NCI-H2171 treated with DMSO at 0.1 percent for 48 hours (cell line): ENCODE measurements around the gene IQGAP2.

Experiments used
- DNase-seq: peaks from one replicate; lab custom pipeline; 2025; lab: John Stamatoyannopoulos, UW

The IQGAP2 gene, protein sequence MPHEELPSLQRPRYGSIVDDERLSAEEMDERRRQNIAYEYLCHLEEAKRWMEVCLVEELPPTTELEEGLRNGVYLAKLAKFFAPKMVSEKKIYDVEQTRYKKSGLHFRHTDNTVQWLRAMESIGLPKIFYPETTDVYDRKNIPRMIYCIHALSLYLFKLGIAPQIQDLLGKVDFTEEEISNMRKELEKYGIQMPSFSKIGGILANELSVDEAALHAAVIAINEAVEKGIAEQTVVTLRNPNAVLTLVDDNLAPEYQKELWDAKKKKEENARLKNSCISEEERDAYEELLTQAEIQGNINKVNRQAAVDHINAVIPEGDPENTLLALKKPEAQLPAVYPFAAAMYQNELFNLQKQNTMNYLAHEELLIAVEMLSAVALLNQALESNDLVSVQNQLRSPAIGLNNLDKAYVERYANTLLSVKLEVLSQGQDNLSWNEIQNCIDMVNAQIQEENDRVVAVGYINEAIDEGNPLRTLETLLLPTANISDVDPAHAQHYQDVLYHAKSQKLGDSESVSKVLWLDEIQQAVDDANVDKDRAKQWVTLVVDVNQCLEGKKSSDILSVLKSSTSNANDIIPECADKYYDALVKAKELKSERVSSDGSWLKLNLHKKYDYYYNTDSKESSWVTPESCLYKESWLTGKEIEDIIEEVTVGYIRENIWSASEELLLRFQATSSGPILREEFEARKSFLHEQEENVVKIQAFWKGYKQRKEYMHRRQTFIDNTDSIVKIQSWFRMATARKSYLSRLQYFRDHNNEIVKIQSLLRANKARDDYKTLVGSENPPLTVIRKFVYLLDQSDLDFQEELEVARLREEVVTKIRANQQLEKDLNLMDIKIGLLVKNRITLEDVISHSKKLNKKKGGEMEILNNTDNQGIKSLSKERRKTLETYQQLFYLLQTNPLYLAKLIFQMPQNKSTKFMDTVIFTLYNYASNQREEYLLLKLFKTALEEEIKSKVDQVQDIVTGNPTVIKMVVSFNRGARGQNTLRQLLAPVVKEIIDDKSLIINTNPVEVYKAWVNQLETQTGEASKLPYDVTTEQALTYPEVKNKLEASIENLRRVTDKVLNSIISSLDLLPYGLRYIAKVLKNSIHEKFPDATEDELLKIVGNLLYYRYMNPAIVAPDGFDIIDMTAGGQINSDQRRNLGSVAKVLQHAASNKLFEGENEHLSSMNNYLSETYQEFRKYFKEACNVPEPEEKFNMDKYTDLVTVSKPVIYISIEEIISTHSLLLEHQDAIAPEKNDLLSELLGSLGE (N-terminal part only)

DNA sequence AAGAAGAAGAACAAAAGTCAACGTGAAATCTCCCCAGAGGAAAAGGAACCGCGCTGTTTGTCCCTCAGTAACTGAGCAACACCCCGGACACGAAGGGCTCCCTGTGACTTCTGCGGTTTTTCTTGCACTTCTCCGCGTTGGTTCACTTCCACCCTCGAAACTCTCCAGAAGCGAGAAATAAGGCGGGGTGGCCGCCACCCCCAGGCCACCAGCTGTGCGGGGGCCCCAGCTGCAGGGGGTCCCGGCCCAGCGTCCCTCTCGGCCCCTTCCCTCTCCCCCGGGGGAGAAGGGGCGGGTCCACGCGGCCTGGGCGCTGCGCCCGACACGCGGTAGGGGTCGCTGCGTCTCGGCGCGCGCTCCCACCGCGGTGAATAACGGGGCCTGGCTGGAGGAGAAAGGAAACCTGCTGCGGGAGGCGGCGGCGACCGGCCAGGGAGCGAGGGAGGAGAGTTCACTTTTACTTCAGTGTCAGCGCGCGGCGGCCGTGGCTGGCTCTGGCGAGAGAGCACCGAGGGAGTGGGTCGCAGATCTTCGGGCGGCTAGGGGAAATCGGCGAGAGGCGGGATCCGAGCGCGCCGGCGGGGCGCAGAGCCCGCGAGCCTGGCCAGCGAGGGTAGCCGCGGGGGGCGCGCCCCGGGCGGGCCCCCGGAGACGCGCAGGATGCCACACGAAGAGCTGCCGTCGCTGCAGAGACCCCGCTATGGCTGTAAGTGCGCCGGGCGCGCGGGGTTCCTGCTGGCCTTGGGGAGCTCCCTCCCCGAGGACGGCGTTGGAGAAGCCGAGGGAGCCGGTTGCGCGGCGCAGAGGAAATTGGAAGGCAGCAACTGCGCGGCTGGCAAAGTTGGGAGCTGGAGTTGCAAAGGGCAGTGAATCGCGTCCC, at the start of gene IQGAP2:
Gene IQGAP2 (plus strand): TSS at position 400 of the 880 bp plus-strand sequence. CDS start 261 bp downstream, at position 661.
- DNase-seq: peak; percentile 5

DNA sequence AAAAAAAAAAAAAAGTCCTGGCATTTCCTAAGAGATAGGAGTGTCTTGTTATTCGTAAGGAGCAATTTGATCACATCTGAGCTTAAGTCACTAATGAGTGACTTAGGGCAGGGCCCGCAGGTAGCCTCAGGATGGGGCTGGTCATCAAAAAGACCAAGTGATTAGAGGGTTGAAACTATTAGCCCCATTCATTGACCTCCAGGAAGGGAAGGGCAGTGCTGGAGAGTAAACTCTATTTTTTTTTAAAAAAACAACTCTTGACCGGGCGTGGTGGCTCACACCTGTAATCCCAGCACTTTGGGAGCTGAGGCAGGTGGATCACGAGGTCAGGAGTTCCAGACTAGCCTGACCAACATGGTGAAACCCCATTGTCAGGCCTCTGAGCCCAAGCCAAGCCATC, 46.2 kb upstream of the IQGAP2 start:
- no peak for DNase-seq

DNA sequence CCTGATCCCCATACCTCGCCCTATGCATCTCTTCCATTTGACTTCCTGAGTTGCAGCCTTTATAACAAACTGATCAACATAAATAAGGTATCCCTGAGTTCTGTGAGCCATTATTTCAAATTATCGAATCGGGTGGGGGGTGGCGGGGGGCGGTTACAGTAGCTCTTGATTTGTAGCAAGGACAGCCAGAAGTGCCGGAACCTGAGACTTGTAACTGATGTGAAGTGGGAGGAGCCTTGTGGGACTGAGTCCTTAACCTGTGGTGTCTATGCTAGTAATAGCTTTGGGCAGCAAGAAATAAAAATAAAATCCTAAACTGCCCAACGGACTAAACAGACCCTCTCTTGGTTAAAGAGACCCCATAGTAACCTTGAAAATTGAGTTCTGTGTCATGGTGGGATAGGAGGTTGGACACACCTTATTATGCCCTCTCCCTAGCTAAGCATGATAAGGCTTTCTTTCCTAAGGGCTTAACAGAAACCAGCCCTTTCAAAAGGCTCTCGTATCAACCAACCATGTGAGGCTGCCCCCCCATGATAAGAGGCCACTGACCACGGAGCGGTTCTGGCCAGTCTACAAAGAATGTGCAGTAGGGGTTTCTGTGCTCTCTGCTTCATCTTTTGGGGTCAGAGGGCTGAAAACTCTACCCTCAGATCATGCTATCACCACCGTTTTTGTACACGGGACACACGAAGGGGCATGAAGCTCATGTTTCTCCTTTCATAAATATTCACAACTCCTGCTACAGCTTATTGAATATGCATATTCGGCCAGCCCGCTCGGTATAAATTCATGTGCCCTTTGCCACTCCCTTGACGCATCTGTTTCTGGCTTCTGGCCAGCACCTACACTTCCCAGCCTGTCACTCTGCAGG, 39.5 kb upstream of the IQGAP2 start:
- DNase-seq: peak; percentile 62

DNA sequence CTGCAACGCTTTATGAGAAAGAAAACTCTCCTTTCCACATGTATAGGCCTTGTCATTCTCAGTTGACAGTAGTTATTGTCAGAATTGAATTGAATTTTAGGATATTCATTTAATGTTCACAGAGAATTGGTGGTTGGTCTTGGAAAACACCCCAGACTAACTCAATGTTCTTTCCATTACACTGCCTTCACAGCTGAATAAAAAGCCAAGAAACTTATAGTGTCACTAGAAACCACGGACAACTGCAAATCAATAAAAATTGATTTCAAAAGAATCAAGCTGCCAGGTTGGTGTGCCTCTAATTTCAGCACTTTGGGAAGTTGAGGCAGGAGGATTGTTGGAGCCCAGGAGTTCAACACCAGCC, 38.9 kb upstream of the IQGAP2 start:
- no peak for DNase-seq

DNA sequence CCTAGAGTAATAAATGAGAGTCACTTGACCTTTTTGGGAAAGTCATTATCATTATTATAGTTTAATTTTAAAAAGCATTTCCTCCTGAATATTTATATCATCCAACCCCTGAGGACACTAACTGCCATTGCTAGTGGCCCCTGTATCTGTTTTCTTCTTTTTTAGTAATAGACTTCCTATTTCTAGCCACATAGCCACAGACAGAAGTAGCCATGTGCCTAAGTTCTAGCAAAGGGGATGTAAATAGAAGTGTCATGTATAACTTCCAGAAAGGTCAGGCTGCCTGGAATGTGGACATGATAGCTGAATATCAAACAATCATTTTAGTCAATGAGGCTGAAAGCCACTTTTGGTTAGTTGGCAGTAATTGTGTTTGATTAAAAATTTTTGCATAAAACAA, 37.5 kb upstream of the IQGAP2 start:
- DNase-seq: no peak

DNA sequence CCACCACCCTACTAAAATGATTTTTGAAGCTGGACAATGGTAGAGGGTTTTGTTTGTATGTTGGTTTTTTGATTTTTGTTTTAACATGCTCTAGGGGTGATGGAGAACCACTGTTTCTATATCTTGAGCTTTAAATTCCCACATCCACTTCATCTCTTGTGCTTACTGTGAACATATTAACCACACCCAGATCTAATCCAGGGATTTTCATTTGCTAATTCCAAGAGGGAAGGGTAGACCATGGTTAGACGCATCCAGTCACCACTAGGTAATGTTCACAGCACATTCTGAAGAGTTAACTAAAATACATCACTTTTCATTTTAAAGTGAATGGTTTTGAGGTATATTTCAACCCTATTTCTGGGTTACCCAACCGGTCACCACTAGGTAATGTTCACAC, 36.5 kb upstream of the IQGAP2 start:
- DNase-seq: no peak

DNA sequence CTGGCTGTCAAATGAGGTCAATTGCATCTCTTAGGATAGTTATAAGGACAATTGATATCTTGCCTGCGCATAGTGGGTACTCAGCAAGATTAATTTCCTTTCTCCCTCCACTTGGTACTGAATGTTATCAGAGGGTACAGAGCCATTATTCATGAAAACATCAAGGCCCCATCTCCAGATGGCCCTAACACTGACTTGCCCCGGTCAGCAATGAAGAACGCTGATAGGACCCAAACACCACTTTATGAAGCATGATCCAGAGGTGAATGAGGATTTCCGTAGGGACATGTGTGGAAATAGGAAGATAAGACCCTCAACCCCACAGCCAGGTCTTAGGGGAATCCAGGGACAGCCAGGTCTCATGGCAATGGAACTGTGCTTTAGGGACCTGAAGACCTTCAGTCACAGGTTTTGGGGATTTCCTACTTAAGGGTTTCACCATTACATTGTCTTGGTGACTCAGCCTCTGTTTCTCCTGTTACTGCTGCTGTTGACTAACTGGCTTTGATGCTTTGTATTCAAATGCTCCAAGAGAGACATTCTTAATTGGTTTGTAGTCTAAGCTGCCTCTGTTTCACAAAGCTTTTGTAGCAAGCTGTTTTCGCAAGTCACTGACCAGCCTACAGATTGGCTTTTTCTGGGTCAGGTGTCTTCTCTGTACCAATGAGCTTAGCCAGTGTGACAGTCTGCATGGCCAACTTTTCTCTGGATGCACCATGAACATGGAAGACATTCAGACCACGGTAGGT, 35.3 kb upstream of the IQGAP2 start:
- DNase-seq: no peak

DNA sequence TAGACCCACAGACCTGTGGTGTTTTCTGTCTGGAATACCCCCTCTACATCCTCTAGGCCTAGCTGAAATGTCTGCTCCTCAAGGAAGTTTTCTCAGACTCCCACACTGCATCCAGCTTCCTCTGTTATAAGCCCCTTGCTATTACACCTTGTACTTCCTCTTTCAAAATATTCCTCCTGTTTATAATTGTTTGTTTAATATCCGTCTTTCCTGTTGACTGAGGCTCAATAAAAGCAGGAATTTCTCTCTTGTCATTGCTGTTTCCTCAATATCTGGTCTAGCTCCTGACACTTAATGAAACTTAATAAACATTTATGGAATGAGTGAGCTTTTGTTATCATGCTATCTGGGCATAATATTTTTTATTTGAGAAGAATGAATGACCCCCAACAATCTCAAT, 34.1 kb upstream of the IQGAP2 start:
- DNase-seq: no peak

DNA sequence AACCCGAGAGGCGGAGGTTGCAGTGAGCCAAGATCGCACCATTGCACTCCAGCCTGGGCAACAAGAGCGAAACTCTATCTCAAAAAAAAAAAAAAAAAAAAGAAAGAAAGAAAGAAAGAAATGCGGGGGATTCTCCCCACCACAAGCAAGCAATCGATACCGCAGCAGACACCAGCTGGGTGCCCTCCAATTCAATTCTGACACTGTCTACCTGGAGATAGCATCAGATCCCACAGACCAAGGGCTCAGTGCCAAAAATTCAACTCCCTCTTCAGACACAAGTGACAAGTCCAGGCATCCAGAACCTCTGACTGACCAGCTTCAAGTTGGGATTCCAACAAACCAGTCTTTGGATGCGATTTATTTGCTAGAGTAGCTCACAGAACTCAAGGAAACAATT, 33.4 kb upstream of the IQGAP2 start:
- peak; percentile 9 for DNase-seq

DNA sequence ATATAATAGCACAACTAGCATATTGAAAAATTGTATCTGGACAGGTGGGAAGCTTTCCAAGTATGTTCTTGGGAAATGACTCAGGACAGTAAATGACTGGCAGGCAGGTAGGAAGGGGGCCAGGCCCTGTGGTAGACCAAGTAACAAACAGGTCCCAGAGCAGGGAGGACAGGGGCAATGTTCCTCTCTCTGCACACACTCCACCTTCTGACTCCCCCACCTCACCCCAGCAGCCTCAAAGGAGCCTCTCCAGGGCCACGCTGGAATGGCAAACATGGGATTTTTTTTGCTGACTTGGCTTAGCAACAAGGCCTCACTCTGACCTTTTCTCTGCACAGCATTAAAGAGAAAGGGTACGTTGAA, 31.1 kb upstream of the IQGAP2 start:
- no peak for DNase-seq

DNA sequence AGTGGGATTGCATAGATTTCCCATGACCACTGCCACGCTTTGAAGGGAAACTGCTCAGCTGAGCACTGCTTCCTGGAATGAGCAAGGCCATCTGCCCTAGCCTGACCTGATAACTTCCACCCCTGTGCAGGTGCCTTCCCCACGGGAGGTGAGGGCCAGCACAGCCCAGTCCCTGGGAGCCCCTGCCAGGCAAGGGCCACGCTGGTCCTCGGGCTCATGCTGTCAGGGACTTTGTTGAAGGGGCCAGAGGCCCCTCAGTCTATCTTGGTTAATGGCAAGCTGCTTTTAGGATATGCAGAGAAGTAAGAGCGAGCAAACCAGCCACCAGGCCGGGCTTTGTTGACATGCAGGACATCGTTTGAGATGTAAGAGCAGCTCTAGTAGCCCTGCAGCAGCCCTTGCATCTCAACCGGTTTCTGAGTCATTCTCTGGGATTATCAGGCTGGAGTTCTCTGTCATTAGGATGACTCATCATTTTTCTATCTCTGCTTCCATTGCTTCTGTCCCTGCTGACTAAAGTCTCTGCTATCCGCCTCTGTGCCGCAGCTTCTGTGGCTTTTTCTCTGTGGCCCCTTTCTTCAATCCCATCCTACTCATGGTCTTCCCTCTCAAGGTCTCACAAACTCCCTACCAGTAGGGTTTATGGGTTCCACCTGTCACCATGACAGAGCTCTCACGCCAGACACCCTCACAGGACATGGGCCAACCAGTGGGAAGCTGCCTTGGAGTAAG, 30.6 kb upstream of the IQGAP2 start:
- DNase-seq: no peak

DNA sequence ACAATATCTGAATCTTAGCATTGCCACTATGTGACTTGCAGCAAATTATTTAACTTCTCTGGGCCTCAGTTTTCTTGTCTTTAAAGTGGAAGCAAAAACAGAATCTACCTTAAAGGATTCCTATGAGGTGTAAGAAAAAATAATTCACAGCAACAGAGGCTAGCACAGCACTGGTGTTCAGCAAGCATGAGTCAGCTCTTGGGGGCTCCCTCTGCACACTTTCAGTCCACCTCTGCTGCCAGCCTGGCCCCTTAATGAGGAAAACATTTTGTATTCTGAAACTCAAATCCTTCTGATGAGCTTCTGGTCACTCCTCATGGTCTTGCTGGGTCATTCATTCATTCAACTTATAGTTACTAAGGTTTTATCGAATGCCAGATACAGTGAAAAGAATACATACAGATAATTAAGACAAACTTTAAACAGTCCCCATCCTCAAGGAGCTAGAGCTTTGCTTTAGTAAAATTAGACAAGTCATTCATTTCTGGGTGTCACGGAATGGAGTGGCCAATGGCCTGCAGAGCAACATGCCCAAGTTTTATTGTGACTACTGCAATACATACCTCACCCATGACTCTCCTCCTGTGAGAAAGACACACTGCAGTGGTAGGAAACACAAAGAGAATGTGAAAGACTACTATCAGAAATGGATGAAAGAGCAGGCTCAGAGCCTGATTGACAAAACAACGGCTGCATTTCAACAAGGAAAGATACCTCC, 26.8 kb upstream of the IQGAP2 start:
- no peak for DNase-seq

DNA sequence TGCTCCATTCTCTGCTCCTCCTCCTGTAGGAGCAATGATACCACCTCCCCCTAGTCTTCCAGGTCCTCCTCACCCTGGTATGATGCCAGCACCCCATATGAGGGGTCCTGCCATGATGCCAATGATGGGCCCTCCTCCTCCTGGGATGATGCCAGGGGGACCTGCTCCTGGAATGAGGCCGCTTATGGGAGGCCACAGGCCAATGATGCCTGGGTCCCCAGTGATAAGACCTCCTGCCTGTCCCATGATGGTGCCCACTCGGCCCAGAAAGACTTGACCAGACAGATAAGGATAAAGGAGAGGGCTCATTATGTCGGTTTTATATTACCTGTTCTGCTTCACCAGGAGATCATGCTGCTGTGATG, 26.2 kb upstream of the IQGAP2 start:
- no peak for DNase-seq

DNA sequence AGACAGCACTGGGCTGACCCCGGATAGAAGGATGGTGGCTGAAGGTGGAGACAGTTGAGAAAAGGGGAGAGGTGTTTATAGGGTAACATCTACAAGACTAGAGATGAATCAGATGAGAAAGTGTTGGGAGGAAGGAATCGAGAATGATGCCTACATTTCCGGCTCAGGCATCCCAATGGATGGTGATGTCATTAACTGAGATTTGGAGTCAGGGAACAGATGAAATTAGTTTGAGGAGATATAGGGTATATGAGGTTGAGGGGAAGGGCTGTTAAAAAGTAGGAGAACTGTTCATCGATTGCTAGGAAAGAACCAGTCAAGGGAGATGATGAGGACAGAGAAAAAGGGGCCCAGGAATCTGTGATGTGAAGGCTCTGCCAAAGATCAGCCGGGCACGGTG, 24.7 kb upstream of the IQGAP2 start:
- no peak for DNase-seq

DNA sequence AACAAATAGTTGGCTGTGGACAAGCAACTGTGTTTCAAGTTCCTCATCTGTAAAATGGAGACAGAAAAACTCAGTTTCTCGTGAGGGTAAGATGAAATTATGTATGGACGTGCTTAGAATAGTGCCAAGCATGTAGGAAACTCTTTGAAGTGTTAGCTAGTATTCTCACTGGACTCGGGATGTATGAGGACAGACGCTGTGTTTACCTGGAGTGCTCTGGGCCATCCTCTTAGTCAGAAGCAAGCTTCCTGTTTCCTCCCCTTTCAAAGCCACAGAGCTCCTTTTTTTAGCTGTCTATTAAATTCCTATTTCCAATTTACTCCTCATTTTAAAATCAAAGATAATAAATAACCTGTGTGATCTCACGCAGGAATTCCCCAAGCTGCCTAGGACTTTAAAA, 23.8 kb upstream of the IQGAP2 start:
- DNase-seq: no peak

DNA sequence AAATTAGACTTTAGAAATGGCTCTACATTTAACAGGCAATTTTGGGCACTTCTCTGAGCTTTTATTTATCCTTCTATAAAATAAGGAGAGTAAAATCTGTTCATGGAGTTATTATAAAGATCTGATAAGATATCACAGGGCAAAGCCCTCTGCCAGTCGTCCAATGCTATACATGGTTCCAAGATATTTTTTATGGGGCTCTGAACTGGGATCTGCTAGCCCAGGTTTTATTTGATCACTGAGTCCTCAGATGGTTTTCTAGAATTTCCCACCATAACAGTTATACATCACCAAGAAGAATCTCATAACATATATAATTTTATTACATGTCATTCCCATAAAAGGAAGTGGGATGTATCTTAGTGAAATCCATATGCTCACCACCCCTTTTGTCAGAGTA, 23.2 kb upstream of the IQGAP2 start:
- DNase-seq: no peak

DNA sequence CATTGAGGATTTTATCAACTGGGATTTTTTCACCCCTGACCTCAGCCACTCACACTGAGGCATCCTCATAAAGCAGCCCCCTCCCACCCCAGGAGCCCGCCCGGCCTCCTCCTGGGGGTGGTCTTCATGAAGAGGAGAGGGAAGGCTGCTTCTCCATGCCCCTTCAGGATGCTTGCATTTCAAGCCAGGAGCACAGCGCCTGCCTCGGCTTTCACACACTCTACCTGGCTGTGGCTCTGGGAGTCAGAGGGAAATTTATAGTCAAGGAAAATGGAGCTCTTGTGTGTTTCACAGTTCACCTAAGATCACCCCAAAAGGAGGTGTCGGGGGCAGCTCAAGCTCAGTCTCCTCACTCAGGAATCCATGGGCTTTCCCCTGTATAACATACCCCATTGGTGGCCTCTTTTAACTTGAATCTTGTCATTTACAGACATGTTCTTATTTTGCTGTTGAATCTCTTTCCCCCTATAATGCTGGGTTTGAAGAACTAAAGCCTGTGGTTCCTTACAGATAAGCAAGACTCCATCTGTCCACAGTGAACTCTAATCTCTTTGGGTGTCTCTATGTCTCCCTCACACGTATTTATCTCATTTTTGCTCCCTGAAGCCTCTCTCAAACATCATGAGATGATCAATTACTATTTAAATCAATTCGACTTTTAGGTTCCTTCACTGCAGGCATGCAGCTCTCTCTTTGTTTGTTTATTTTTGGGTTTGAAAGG, 22.6 kb upstream of the IQGAP2 start:
- no peak for DNase-seq
